ENCODE data around the gene KIF17.

KIF17 gene

GRCh38 chr1:20657024-20657423 lies 60.8 kb downstream of the KIF17 start:
- DNase-seq: no peak

- no peak for DNase-seq
These were observed 63.6 kb downstream of the KIF17 start for GRCh38 chr1:20654104-20654690.

- DNase-seq: no peak
These were observed 65.5 kb downstream of the KIF17 start for GRCh38 chr1:20652300-20652699.

GRCh38 chr1:20648946-20649345 lies 68.9 kb downstream of the KIF17 start:
- DNase-seq: no peak

GRCh38 chr1:20648438-20648837 lies 69.4 kb downstream of the KIF17 start:
- DNase-seq: no peak

GRCh38 chr1:20645414-20645813 lies 72.4 kb downstream of the KIF17 start:
- no peak for DNase-seq

- DNase-seq: no peak
These were observed 73.4 kb downstream of the KIF17 start for GRCh38 chr1:20644416-20644815.

- no peak for DNase-seq
These were observed 74.7 kb downstream of the KIF17 start for GRCh38 chr1:20643080-20643479.

- DNase-seq: no peak
These were observed 75.8 kb downstream of the KIF17 start for GRCh38 chr1:20641975-20642374.

- peak; percentile 74 to 75 for DNase-seq
These were observed 77.6 kb downstream of the KIF17 start for GRCh38 chr1:20640183-20640597.

- no peak for DNase-seq
These were observed 80.9 kb downstream of the KIF17 start for GRCh38 chr1:20636785-20637347.

GRCh38 chr1:20634594-20635084 lies 83.2 kb downstream of the KIF17 start:
- peak; percentile 69 to 70 for DNase-seq

- no peak for DNase-seq
These were observed 83.7 kb downstream of the KIF17 start for GRCh38 chr1:20634065-20634593.

- DNase-seq: peak; percentile 77 to 84
These were observed 84.4 kb downstream of the KIF17 start, which contains the start of gene PINK1 for GRCh38 chr1:20633190-20634064. Gene PINK1 (plus strand): TSS chr1:20633458. CDS start chr1:20633549, 91 bp downstream.

- no peak for DNase-seq
These were observed 85.4 kb downstream of the KIF17 start for GRCh38 chr1:20632386-20632785.

GRCh38 chr1:20630729-20631128 lies 87.1 kb downstream of the KIF17 start:
- DNase-seq: no peak

GRCh38 chr1:20626524-20626923 lies 91.3 kb downstream of the KIF17 start:
- DNase-seq: no peak

GRCh38 chr1:20626098-20626427 lies 91.7 kb downstream of the KIF17 start:
- no peak for DNase-seq

GRCh38 chr1:20625176-20626097 lies 92.4 kb downstream of the KIF17 start:
- DNase-seq: no peak

- DNase-seq: no peak
These were observed 93.1 kb downstream of the KIF17 start for GRCh38 chr1:20624709-20625108.

- no peak for DNase-seq
These were observed 96.8 kb downstream of the KIF17 start for GRCh38 chr1:20621012-20621411.

GRCh38 chr1:20619999-20620398 lies 97.8 kb downstream of the KIF17 start:
- DNase-seq: no peak

- DNase-seq: no peak
These were observed 99.3 kb downstream of the KIF17 start for GRCh38 chr1:20618550-20618949.

Measured in Kasumi-1 (cell line).